Esophagus (tissue), 2 donors: ENCODE data around the gene ZNF45. TPM values are rescaled to one million over a fixed set of nuclear protein-coding genes. Genes with fewer than 3 reads are reported as not detected.

Experiments used
- H3K27ac ChIP-seq, 2 donors: one replicate each; pipeline ENCODE4 v1.5.1; 2013; ENCODE audit warnings: low read depth in 2 of 2, mild to moderate bottlenecking in 2 of 2, inconsistent platforms in 1 of 2, low read length in 1 of 2, moderate library complexity in 1 of 2
- H3K27me3 ChIP-seq, 2 donors: one replicate each; pipeline ENCODE4 v1.6.1; 2013; ENCODE audit warnings: low read length in 2 of 2, control low read depth in 1 of 2, mild to moderate bottlenecking in 1 of 2; ENCODE audit not compliant: insufficient read depth in 2 of 2, control insufficient read depth in 1 of 2
- H3K36me3 ChIP-seq, 2 donors: one replicate each; pipeline ENCODE4 v1.6.1; 2013; ENCODE audit warnings: low read length in 1 of 2; ENCODE audit not compliant: control insufficient read depth in 2 of 2, insufficient read depth in 2 of 2
- H3K4me1 ChIP-seq, 2 donors: one replicate each; pipeline ENCODE4 v1.6.1; 2013; ENCODE audit warnings: low read length in 1 of 2; ENCODE audit not compliant: control insufficient read depth in 2 of 2, insufficient read depth in 2 of 2
- H3K4me3 ChIP-seq, 2 donors: one replicate each; pipeline ENCODE4 v1.5.1; 2013; ENCODE audit warnings: low read length in 2 of 2, mild to moderate bottlenecking in 2 of 2, low read depth in 1 of 2, moderate library complexity in 1 of 2
- H3K9me3 ChIP-seq, 2 donors: one replicate each; pipeline ENCODE4 v1.6.1; 2013; ENCODE audit warnings: mild to moderate bottlenecking in 2 of 2, low read depth in 1 of 2, low read length in 1 of 2, moderate library complexity in 1 of 2; ENCODE audit not compliant: control insufficient read depth in 2 of 2, insufficient read depth in 1 of 2
- WGBS, 2 donors: extraction: QIAGEN DNeasy Blood & Tissue Kit; methylation state at CpG; one replicate each; pipeline ENCODE4 v1.1.7; 2013; 5-methylcytosine and 5-hydroxymethylcytosine counted together
- polyA plus RNA-seq, 2 donors: library from polyadenylated mRNA; stranded (reverse); fragments of 200-250 nt; gene quantifications; one replicate each; pipeline ENCODE4 v1.2.3, GENCODE V29; 2013
- donor health status: healthy with polysubstance abuse.
- donor health status: Bipolar disorder and iron deficiency.

ZNF45 gene
- polyA plus RNA-seq, 2 donors: 3.0 to 3.2 TPM

DNA sequence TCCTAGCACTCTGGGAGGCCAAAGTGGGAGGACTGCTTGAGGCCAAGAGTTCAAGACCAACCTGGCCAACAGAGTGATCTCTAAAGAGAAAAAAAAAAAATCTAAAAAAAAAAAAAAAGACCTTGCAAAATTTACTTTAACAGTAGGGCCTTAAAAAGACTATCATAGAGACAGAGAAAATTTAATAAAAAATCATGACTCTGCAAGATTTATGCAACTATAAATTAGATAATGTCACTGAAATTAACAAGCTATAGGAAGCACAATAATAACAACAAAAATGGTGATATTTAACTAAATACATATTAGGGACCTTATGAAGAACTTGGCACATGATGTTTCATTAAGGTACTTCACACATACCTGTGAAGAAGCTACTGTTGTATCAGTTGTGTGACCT, 11.2 kb downstream of the ZNF45 start:
- Histone ChIP-seq H3K36me3 (peaks cover 27 to 41% of the 10 kb centered on the region in 2 donors), H3K4me1 (no peaks in the 10 kb centered on the region), H3K27me3 (no peaks in the 10 kb centered on the region), H3K27ac (no peak overlapping the region), H3K4me3 (no peak overlapping the region), H3K9me3 (peaks cover 4 to 12% of the 10 kb centered on the region in 2 donors)

DNA sequence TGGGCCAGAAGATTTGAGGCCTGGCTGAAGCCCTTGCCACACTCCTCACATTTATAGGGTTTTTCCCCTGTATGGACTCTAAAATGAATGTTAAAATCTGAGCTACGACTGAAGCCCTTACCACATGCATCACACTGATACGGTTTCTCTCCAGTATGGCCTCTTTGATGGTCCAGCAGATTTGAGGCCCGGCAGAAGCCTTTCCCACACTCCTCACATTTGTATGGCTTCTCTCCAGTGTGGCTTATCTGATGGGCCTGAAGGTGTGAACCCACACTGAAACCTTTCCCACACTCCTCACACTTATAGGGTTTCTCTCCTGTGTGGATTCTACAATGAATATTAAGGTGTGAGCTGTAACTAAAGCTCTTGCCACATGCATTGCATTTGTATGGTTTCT, 21.0 kb downstream of the ZNF45 start:
- Histone ChIP-seq H3K4me1 (no peaks in the 10 kb centered on the region), H3K27me3 (no peaks in the 10 kb centered on the region), H3K27ac (no peak overlapping the region), H3K36me3 (peaks cover 32 to 34% of the 10 kb centered on the region in 2 donors), H3K4me3 (no peak overlapping the region), H3K9me3 (peaks cover 18 to 30% of the 10 kb centered on the region in 2 donors)
- WGBS, 2 donors: 67 to 97% methylated on average over 3 of the region's 3 CpGs

DNA sequence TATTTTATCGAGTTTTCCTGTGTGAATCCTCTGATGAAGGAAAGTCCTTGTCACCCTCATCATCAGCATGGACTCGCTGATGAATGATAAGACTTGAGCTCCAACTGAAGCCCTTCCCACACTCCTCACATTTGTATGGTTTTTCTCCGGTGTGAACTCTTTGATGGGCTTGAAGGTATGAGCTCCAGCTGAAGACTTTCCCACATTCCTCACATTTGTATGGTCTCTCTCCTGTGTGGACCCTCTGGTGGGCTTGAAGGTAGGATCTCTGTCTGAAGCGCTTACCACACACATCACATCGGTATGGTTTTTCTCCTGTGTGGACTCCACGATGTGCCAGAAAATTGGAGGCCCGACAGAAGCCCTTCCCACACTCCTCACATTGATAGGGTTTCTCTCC, 21.7 kb downstream of the ZNF45 start:
- Histone ChIP-seq H3K4me1 (no peaks in the 10 kb centered on the region), H3K27ac (no peak overlapping the region)
- 98% methylated on average over 7 of the region's 7 CpGs for WGBS, 2 donors

DNA sequence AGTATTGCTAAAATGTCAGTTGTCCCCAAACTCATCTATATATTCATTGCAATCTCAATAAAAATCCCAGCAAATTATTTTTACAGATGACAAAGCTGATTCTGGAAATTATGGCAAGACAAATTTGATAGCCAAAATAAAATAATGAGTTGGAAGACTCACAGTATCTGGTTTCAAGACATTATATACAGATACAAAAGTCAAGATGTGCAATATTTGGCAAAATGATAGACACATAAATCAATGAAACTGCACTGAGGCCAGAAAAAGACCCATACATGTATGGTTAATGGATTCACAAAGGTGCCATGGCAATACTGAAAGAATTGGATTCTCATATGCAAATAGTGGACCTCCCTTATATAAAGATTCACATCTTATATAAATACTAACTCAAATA, 24.2 kb downstream of the ZNF45 start:
- peaks cover 20 to 28% of the 10 kb centered on the region in 2 donors for H3K9me3 ChIP-seq
- no peak overlapping the region for H3K4me3 ChIP-seq
- H3K27ac ChIP-seq: no peak overlapping the region
- no peaks in the 10 kb centered on the region for H3K27me3 ChIP-seq
- peaks cover 20 to 23% of the 10 kb centered on the region in 2 donors for H3K36me3 ChIP-seq
- H3K4me1 ChIP-seq: no peaks in the 10 kb centered on the region

More for the DNA sequence above, 21.7 kb downstream of the ZNF45 start:
- Histone ChIP-seq H3K4me3 (no peak overlapping the region), H3K27me3 (no peaks in the 10 kb centered on the region), H3K9me3 (peaks cover 18 to 36% of the 10 kb centered on the region in 2 donors), H3K36me3 (peaks cover 27 to 28% of the 10 kb centered on the region in 2 donors)

DNA sequence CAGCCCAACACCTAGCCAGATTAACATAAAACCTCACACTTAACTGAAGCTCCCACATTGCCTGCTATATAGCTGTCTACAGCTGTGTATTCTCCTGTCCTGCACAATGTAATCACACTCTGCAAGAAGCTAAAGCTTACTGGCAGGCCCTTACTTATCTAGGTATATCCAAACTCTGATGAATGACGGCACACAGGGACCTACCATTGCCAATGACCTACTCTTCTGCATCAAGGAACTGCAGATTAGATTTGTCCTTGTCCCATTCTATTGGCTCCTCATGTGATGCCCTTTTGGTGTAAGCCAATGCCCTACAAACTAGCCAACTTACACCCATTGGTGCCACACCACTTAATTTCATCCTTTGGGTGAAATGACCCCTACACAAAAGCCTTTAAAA, 26.4 kb downstream of the ZNF45 start:
- Histone ChIP-seq H3K4me1 (no peaks in the 10 kb centered on the region), H3K27me3 (no peaks in the 10 kb centered on the region), H3K4me3 (no peak overlapping the region), H3K9me3 (peaks cover 10 to 13% of the 10 kb centered on the region in 2 donors), H3K36me3 (peaks cover under 1 to 4% of the 10 kb centered on the region in 2 donors), H3K27ac (no peak overlapping the region)
- WGBS, 2 donors: 91 to 93% methylated on average over 1 of the region's 1 CpG

DNA sequence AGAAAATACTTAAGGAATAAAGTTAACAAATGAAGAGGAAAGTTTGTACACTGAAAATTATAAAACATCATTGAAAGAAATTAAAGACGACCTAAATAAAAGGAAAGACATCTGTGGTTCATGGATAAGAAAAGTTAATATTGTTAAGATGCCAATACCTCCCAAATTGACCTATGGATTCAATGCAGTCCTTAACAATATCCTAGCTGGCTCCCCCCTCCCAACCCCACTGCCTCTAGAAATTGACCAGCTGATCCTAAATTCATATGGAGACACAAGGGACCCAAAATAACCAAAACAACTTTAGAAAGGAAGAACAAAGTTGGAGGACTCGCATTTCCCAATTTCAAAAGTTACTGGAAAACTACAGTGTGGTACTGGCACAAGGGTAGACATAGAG, 28.3 kb downstream of the ZNF45 start:
- H3K27ac ChIP-seq: no peak overlapping the region
- H3K27me3 ChIP-seq: no peaks in the 10 kb centered on the region
- 92 to 95% methylated on average over 2 of the region's 2 CpGs for WGBS, 2 donors
- no peaks in the 10 kb centered on the region for H3K36me3 ChIP-seq
- H3K4me1 ChIP-seq: peaks cover 0 to 3% of the 10 kb centered on the region in 2 donors
- no peak overlapping the region for H3K4me3 ChIP-seq
- peaks cover 9 to 14% of the 10 kb centered on the region in 2 donors for H3K9me3 ChIP-seq

DNA sequence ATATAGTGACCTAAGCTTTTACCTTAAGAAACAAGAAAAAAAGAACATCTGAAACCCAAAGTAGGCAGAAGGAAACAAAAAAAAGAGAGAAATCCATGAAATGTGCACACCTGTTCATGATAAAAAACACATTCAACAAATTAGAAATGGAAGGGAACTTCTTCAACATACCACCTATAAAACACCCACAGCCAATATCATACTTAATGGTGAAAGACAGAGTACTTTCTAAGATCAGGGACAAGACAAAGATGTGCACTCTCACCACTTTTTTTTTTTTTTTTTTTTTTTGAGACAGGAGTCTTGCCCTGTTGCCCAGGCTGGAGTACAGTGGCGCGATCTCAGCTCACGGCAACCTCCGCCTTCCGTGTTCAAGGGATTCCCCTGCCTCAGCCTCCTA, 29.2 kb downstream of the ZNF45 start:
- Histone ChIP-seq H3K36me3 (no peaks in the 10 kb centered on the region), H3K27ac (no peak overlapping the region), H3K27me3 (no peaks in the 10 kb centered on the region), H3K4me1 (peaks cover 0 to 3% of the 10 kb centered on the region in 2 donors), H3K9me3 (peaks cover 9 to 15% of the 10 kb centered on the region in 2 donors), H3K4me3 (no peak overlapping the region)
- WGBS, 2 donors: 97 to 100% methylated on average over 5 of the region's 5 CpGs

DNA sequence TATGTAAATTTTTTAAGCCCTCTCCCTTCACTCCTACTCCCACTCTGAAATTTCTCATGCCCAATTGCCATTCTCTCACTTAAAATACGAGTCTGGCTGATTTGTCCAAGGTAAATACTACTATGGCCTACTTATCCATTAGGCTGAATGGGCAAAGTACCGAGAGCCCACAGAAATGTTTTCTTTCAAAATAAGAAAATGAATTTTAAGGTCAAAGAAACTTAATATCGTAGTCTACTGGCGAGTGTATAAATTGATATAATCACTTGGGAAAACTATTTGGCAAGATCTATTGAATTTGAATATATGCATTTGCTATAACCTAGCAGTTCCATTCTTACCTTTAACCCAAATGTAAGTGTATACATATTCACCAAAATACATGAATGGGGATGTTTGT, 32.7 kb downstream of the ZNF45 start:
- Histone ChIP-seq H3K4me3 (peak overlapping the region in 1 of 2 donors; percentile 73), H3K9me3 (peaks cover 6 to 9% of the 10 kb centered on the region in 2 donors), H3K27me3 (no peaks in the 10 kb centered on the region), H3K36me3 (no peaks in the 10 kb centered on the region), H3K27ac (no peak overlapping the region), H3K4me1 (peaks cover 0 to 3% of the 10 kb centered on the region in 2 donors)
- 94% methylated on average over 4 of the region's 4 CpGs for WGBS, 2 donors

DNA sequence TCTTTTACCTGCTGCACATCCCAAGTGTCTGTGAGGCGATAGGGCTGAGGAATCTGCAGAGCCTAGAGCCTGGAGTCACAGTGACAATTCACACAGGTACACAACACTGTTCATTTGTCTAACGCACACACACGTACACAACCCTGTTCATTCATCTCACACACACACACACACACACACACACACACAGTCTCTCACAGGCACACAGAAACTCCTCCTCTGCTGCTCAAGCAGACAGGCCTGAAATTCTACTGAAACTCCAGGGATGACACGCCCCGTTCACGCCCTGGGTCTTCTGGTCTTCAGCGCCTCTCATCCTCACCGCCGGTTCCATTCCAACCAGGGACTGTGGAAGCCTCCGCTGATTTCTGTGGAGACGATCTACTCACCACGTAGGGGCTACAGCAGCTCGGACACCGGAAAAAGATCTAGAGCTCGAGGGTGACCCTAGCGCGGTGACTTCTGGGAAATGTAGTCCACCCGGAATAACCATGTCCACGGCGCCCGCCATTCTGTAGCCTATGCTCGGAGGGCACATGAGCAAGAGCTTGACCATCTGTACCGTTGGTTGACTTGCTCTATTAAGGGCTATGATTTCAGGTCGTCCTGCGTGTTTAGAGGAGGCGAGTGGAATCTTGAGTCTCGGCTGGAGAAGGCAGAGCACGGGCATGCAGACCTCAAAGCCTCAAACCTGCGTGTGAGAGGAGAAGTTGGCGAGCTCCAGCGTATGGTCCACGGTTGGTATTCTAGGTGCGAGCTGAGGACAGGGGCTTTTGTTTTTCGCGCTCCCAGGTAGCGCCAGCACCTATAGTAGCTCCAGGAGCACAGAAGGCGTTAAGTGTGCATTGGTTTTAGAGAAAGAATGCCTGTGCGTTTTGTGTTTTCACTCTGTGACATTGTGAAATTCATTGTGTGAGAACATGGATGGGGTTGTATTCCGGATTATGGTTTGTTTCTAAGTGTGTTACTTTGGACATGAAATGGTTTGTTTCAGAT, 33.4 kb downstream of the ZNF45 start:
- 13 to 18% methylated on average over 39 of the region's 39 CpGs for WGBS, 2 donors

More for the DNA sequence above, 33.4 kb downstream of the ZNF45 start:
- Histone ChIP-seq H3K4me3 (peak overlapping the region; percentile 65 to 73), H3K9me3 (peaks cover 8 to 9% of the 10 kb centered on the region in 2 donors), H3K27ac (peak overlapping the region; percentile 50 to 72), H3K27me3 (no peaks in the 10 kb centered on the region), H3K4me1 (peaks cover 0 to 3% of the 10 kb centered on the region in 2 donors), H3K36me3 (no peaks in the 10 kb centered on the region)
